HCT116 (cell line): ENCODE results near the gene MARCHF6.
"Not testable (repeated sequence)": the region's sequence is repeated elsewhere in the genome, so short reads cannot be mapped to it uniquely, and the experiment has no call there.

Experiments used
- POLR2AphosphoS5 ChIP-seq: IDR thresholded peaks from 2 replicates; pipeline ENCODE4 v1.6.1; 2011; ENCODE audit warnings: mild to moderate bottlenecking, low read depth, low read length, moderate library complexity
- TF ChIP-seq, protein P1 (sequence below), 3 experiments: fragments of 200-600 bp in 1 of 3; sonication (generic) in 1 of 3; IDR thresholded peaks in 2 of 3; conservative IDR thresholded peaks in 1 of 3; 2 replicates each; pipeline ENCODE4 v1.5.1; 2012 to 2017; ENCODE audit warnings: low read depth in 2 of 3, low read length in 2 of 3, antibody characterized with exemption in 1 of 3, borderline replicate concordance in 1 of 3, control low read depth in 1 of 3, mild to moderate bottlenecking in 1 of 3, mixed read lengths in 1 of 3, mixed run types in 1 of 3, moderate library complexity in 1 of 3; ENCODE audit not compliant: insufficient read depth in 1 of 3
- TF ChIP-seq, protein P2 (sequence below): IDR thresholded peaks from 2 replicates; pipeline ENCODE4 v1.6.1; 2011; ENCODE audit warnings: mild to moderate bottlenecking, low read length, moderate library complexity; ENCODE audit not compliant: insufficient replicate concordance; ENCODE audit errors: extremely low read depth

DNA sequence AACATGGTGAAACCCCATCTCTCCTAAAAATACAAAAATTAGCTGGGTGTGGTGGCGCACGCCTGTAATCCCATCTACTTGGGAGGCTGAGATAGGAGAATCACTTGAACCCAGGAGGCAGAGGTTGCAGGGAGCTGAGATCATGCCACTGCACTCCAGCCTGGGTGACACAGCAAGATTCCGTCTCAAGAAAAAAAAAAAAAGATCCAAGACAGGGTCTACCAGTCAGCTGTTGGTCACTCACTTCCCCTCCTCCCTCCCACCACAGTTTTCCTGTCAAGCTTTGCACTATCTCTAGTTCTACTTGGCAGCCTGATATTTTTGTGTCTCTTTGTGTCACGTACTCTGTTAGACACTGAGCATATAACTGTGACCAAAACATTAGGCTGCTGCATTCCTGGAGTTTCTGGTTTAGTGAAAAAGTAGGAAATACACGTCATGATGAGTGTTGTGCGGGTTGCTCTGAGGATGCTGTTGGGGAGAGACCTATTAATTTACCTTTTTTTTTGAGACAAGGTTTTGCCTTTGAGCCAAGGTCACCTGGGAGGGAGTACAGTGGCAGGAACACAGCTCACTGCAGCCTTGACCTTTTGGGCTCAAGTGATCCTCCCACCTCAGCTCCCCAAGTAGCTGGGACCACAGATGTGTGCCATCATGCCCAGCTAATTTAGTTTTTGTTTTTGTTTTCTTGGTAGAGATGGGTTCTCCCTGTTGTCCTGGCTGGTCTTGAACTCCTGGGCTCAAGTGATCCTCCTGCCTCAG lies 39.3 kb downstream of the MARCHF6 start:
- TF ChIP-seq, protein P1, sequence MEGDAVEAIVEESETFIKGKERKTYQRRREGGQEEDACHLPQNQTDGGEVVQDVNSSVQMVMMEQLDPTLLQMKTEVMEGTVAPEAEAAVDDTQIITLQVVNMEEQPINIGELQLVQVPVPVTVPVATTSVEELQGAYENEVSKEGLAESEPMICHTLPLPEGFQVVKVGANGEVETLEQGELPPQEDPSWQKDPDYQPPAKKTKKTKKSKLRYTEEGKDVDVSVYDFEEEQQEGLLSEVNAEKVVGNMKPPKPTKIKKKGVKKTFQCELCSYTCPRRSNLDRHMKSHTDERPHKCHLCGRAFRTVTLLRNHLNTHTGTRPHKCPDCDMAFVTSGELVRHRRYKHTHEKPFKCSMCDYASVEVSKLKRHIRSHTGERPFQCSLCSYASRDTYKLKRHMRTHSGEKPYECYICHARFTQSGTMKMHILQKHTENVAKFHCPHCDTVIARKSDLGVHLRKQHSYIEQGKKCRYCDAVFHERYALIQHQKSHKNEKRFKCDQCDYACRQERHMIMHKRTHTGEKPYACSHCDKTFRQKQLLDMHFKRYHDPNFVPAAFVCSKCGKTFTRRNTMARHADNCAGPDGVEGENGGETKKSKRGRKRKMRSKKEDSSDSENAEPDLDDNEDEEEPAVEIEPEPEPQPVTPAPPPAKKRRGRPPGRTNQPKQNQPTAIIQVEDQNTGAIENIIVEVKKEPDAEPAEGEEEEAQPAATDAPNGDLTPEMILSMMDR (IDR thresholded peaks at IDR 0.05 in 2 of 3, conservative IDR thresholded peaks at IDR 0.05 in 1 of 3; ENCODE audit: borderline replicate concordance in 1 of 3, insufficient read depth in 1 of 3, low read depth in 2 of 3, low read length in 2 of 3) = not testable (repeated sequence)
- TF ChIP-seq, protein P2, sequence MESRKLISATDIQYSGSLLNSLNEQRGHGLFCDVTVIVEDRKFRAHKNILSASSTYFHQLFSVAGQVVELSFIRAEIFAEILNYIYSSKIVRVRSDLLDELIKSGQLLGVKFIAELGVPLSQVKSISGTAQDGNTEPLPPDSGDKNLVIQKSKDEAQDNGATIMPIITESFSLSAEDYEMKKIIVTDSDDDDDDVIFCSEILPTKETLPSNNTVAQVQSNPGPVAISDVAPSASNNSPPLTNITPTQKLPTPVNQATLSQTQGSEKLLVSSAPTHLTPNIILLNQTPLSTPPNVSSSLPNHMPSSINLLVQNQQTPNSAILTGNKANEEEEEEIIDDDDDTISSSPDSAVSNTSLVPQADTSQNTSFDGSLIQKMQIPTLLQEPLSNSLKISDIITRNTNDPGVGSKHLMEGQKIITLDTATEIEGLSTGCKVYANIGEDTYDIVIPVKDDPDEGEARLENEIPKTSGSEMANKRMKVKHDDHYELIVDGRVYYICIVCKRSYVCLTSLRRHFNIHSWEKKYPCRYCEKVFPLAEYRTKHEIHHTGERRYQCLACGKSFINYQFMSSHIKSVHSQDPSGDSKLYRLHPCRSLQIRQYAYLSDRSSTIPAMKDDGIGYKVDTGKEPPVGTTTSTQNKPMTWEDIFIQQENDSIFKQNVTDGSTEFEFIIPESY = not testable (repeated sequence)
- not testable (repeated sequence) for TF ChIP-seq POLR2AphosphoS5
